Right lobe of liver (tissue), 6 donors: ENCODE measurements around the gene ACRBP. TPM values are rescaled to one million over a fixed set of nuclear protein-coding genes. Genes with fewer than 3 reads are reported as not detected.

ENCODE experiments used
- ATAC-seq, 4 donors: fragments of 200-7000 bp; cut with Tn5 transposase; one replicate each; pipeline ENCODE4 v1.9.1; 2020; ENCODE audit warnings: mild to moderate bottlenecking in 4 of 4, moderate library complexity in 4 of 4
- DNase-seq, 3 donors: peaks; one replicate each; pipeline ENCODE4 v3.0.0-alpha.2; 2020
- H3K27ac ChIP-seq, 3 donors: fragments of 200-600 bp; one replicate each; pipeline ENCODE4 v1.8.0; 2022
- H3K27me3 ChIP-seq, 2 donors: fragments of 200-600 bp; one replicate each; pipeline ENCODE4 v1.8.0; 2022
- H3K36me3 ChIP-seq, 4 donors: fragments of 200-600 bp; sonication (generic) in 1 of 4; one replicate each; pipeline versions ENCODE4 v1.5.1 to v1.8.0; 2017 to 2022; ENCODE audit warnings: control low read depth in 1 of 4
- H3K4me1 ChIP-seq, 4 donors: fragments of 200-600 bp; sonication (generic) in 1 of 4; one replicate each; pipeline versions ENCODE4 v1.5.1 to v1.8.0; 2017 to 2022; ENCODE audit warnings: control low read depth in 1 of 4
- H3K4me3 ChIP-seq, 3 donors: fragments of 200-600 bp; one replicate each; pipeline ENCODE4 v1.8.0; 2022
- H3K9me3 ChIP-seq, 4 donors: fragments of 200-600 bp; sonication (generic) in 1 of 4; one replicate each; pipeline versions ENCODE4 v1.5.1 to v1.8.0; 2017 to 2022; ENCODE audit warnings: control low read depth in 1 of 4
- POLR2A ChIP-seq: fragments of 450-650 bp; IDR thresholded peaks from one replicate; pipeline ENCODE4 v1.6.1; 2017; ENCODE audit warnings: antibody characterized with exemption, mild to moderate bottlenecking
- WGBS: methylation state at CpG from one replicate; pipeline ENCODE4 v1.1.6; 2018; ENCODE audit warnings: low coverage, low lambda C conversion rate; ENCODE audit not compliant: insufficient coverage; ENCODE audit errors: missing lambda C conversion rate; 5-methylcytosine and 5-hydroxymethylcytosine counted together
- intact Hi-C, 2 donors: fragments of 100-400 bp; cut with DNase I; formaldehyde crosslinking; loops; one replicate each; pipeline versions ENCODE4 v1.11.2 to v1.14.1; 2022
- total RNA-seq, 6 experiments: library from RNA; depleted of rRNA in 2 of 6; stranded (reverse); fragments of >200 nt in 2 of 6; fragmentation: NEBNext Ultra II Directional in 3 of 6; extraction: Animal tissue kit (Norgen Biotek cat#: 25700) in 3 of 6; gene quantifications; one replicate each; pipeline versions ENCODE4 v1.1.0 to v1.2.4, GENCODE V29; 2016 to 2023
- TF ChIP-seq, protein P1 (sequence below), 4 donors: fragments of 200-600 bp in 3 of 4; fragments of 450-650 bp in 1 of 4; IDR thresholded peaks; one replicate each; pipeline versions ENCODE4 v1.5.1 to v1.8.0; 2016 to 2022; ENCODE audit warnings: antibody characterized with exemption in 4 of 4, mild to moderate bottlenecking in 2 of 4
- donor health status: DM: no; HTN: yes; CAD: no.
- donor health status: DM: no; HTN: no; CAD: no.
- donor health status: DM: no; HTN: no; CAD: no.
- donor health status: DM: no; HTN: yes; CAD: no.
- donor health status: DM: no; HTN: yes; CAD: no.

Gene ACRBP
- total RNA-seq, 6 experiments from 2014 or later, result 0.95 to 3.3 (median 1.7) TPM; not detected in 1

GRCh38 chr12:6643569-6644256 lies 3.5 kb downstream of the ACRBP start:
- 60% methylated on average over 2 of the region's 6 CpGs for WGBS
- intact Hi-C loops, result no loop called here
- no peak overlapping the region for H3K4me3 ChIP-seq
- no peaks in the 10 kb centered on the region for H3K27me3 ChIP-seq
- H3K36me3 ChIP-seq, result no peaks in the 10 kb centered on the region
- H3K4me1 ChIP-seq, result no peaks in the 10 kb centered on the region
- ATAC-seq (peak in 3 of 4 donors; percentile 26 to 42 (median 40)), DNase-seq (no peak)
- TF ChIP-seq POLR2A, result no peak
- TF ChIP-seq, protein P1, sequence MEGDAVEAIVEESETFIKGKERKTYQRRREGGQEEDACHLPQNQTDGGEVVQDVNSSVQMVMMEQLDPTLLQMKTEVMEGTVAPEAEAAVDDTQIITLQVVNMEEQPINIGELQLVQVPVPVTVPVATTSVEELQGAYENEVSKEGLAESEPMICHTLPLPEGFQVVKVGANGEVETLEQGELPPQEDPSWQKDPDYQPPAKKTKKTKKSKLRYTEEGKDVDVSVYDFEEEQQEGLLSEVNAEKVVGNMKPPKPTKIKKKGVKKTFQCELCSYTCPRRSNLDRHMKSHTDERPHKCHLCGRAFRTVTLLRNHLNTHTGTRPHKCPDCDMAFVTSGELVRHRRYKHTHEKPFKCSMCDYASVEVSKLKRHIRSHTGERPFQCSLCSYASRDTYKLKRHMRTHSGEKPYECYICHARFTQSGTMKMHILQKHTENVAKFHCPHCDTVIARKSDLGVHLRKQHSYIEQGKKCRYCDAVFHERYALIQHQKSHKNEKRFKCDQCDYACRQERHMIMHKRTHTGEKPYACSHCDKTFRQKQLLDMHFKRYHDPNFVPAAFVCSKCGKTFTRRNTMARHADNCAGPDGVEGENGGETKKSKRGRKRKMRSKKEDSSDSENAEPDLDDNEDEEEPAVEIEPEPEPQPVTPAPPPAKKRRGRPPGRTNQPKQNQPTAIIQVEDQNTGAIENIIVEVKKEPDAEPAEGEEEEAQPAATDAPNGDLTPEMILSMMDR (IDR thresholded peaks at IDR 0.05), result no peak
- H3K27ac ChIP-seq, result peak overlapping the region in 1 of 3 donors; percentile 47
- H3K9me3 ChIP-seq, result no peaks in the 10 kb centered on the region

GRCh38 chr12:6641131-6641530 lies 6.1 kb downstream of the ACRBP start:
- no peak overlapping the region for H3K4me3 ChIP-seq
- H3K27me3 ChIP-seq, result no peaks in the 10 kb centered on the region
- DNase-seq, result no peak
- no peaks in the 10 kb centered on the region for H3K4me1 ChIP-seq
- WGBS, result 60% methylated on average over 4 of the region's 4 CpGs
- no peak for ATAC-seq
- no peak overlapping the region for H3K27ac ChIP-seq
- H3K9me3 ChIP-seq, result no peaks in the 10 kb centered on the region
- H3K36me3 ChIP-seq, result no peaks in the 10 kb centered on the region
- TF ChIP-seq, protein P1 (IDR thresholded peaks at IDR 0.05), result no peak
- TF ChIP-seq POLR2A, result no peak
- intact Hi-C loops, result no loop called here

DNA sequence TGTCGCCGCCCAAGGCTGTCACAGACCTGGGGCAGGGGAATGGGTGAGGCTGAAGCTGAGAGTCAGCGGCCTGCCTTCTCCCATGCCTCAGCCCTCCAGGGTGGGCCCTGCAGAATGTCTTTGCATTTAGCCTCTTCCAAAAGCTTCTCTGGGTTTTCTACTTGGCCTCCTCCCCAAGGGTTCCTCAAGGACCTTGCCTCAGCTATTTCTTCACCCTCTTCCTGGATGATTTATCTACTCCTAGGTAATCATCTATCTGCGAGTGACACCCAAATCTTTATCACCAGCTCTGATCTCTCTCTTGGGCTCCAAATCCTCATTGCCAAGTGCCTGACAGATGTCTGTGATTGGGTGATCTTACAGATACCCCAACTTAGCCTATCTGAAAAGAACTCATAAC lies 6.7 kb downstream of the ACRBP start:
- Histone ChIP-seq H3K27me3 (no peaks in the 10 kb centered on the region), H3K36me3 (no peaks in the 10 kb centered on the region), H3K27ac (no peak overlapping the region), H3K4me1 (no peaks in the 10 kb centered on the region), H3K9me3 (no peaks in the 10 kb centered on the region), H3K4me3 (no peak overlapping the region)
- intact Hi-C loops, result no loop called here
- WGBS, result 44% methylated on average over 1 of the region's 4 CpGs
- TF ChIP-seq POLR2A, result no peak
- TF ChIP-seq, protein P1 (IDR thresholded peaks at IDR 0.05), result no peak
- DNase-seq, result no peak
- no peak for ATAC-seq

GRCh38 chr12:6639151-6639801 lies 8.0 kb downstream of the ACRBP start:
- ATAC-seq, result peak; percentile 13 to 54 (median 35)
- DNase-seq, result no peak

More at GRCh38 chr12:6639151-6639801, 8.0 kb downstream of the ACRBP start:
- H3K27ac ChIP-seq, result peak overlapping the region in 1 of 3 donors; percentile 38
- no peak overlapping the region for H3K4me3 ChIP-seq
- intact Hi-C loops, result no loop called here
- H3K27me3 ChIP-seq, result no peaks in the 10 kb centered on the region
- TF ChIP-seq, protein P1 (IDR thresholded peaks at IDR 0.05), result no peak
- no peak for TF ChIP-seq POLR2A
- 49% methylated on average over 8 of the region's 11 CpGs for WGBS
- no peaks in the 10 kb centered on the region for H3K36me3 ChIP-seq
- no peaks in the 10 kb centered on the region for H3K4me1 ChIP-seq
- no peaks in the 10 kb centered on the region for H3K9me3 ChIP-seq
